HG02610 (cell line): ENCODE measurements around the gene TMED8.
"Not testable (repeated sequence)": the region's sequence is repeated elsewhere in the genome, so short reads cannot be mapped to it uniquely, and the experiment has no call there.

Experiments
- ATAC-seq: cut with Tn5 transposase; IDR thresholded peaks from one replicate; pipeline ENCODE4 v1.9.1; 2021; ENCODE audit warnings: mild to moderate bottlenecking, moderate library complexity; ENCODE audit not compliant: unreplicated experiment

The TMED8 gene

GRCh38 chr14:77323571-77323970, 53.3 kb downstream of the TMED8 start:
- ATAC-seq: no peak

GRCh38 chr14:77322951-77323350, 53.9 kb downstream of the TMED8 start:
- ATAC-seq: no peak

- no peak for ATAC-seq
Observed at GRCh38 chr14:77322250-77322902, 54.5 kb downstream of the TMED8 start.

- ATAC-seq: peak; percentile 70
Observed at GRCh38 chr14:77320238-77320935, 56.5 kb downstream of the TMED8 start, which contains the start of gene POMT2. POMT2 (minus strand) TSS chr14:77320883; CDS start chr14:77320681, 202 bp downstream.

- ATAC-seq: no peak
Observed at GRCh38 chr14:77319422-77319821, 57.5 kb downstream of the TMED8 start.

- ATAC-seq: not testable (repeated sequence)
Observed at GRCh38 chr14:77318756-77319155, 58.1 kb downstream of the TMED8 start.

GRCh38 chr14:77318006-77318553, 58.8 kb downstream of the TMED8 start:
- ATAC-seq: no peak

GRCh38 chr14:77316872-77317301, 60.0 kb downstream of the TMED8 start:
- ATAC-seq: no peak

GRCh38 chr14:77316195-77316505, 60.7 kb downstream of the TMED8 start:
- no peak for ATAC-seq

- ATAC-seq: no peak
Observed at GRCh38 chr14:77314539-77315457, 62.1 kb downstream of the TMED8 start.

GRCh38 chr14:77314043-77314442, 62.9 kb downstream of the TMED8 start:
- no peak for ATAC-seq

- no peak for ATAC-seq
Observed at GRCh38 chr14:77313371-77313770, 63.5 kb downstream of the TMED8 start.

- ATAC-seq: no peak
Observed at GRCh38 chr14:77311217-77311616, 65.7 kb downstream of the TMED8 start.

- no peak for ATAC-seq
Observed at GRCh38 chr14:77310026-77310425, 66.9 kb downstream of the TMED8 start.

GRCh38 chr14:77309131-77309530, 67.8 kb downstream of the TMED8 start:
- no peak for ATAC-seq

- ATAC-seq: no peak
Observed at GRCh38 chr14:77306851-77307496, 69.9 kb downstream of the TMED8 start.

GRCh38 chr14:77306416-77306815, 70.5 kb downstream of the TMED8 start:
- ATAC-seq: no peak

GRCh38 chr14:77305696-77306095, 71.2 kb downstream of the TMED8 start:
- ATAC-seq: no peak

- ATAC-seq: peak; percentile 67
Observed at GRCh38 chr14:77303417-77304156, 73.3 kb downstream of the TMED8 start.

- ATAC-seq: peak; percentile 60
Observed at GRCh38 chr14:77302926-77303325, 74.0 kb downstream of the TMED8 start.
